ENCODE measurements around the gene LRPAP1.

DNA sequence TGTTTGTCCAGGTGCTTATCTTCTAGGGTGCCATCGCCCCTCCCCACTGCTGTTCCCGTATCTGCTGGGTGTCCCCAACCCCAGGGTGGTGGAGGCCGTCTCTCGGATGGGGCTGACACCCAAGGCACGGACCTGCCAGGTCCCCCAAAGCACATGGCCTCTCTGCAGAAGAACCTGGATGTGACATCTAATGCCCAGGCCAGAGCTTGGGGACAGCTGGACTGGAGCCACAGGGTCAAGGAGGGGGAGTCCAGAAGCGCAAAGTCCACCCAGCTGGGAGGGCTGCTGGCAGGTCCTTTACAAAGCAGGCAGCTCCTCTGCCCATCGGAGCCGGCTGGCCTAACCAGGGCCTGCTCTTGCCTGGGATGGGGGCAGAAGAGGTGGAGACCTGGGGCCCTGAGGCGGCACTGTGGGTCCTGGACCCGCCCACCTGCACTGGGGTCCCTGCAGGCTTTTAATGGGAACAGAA lies 69.9 kb downstream of the LRPAP1 start:
- TF ChIP-seq EZH2 (IDR thresholded peaks at IDR 0.05; ENCODE audit: borderline replicate concordance, low read depth, low read length, severe bottlenecking): no peak
- TF ChIP-seq GATA2 (IDR thresholded peaks at IDR 0.05; ENCODE audit: insufficient read depth, insufficient read length, low read depth, low read length): no peak
- TF ChIP-seq, protein P1, sequence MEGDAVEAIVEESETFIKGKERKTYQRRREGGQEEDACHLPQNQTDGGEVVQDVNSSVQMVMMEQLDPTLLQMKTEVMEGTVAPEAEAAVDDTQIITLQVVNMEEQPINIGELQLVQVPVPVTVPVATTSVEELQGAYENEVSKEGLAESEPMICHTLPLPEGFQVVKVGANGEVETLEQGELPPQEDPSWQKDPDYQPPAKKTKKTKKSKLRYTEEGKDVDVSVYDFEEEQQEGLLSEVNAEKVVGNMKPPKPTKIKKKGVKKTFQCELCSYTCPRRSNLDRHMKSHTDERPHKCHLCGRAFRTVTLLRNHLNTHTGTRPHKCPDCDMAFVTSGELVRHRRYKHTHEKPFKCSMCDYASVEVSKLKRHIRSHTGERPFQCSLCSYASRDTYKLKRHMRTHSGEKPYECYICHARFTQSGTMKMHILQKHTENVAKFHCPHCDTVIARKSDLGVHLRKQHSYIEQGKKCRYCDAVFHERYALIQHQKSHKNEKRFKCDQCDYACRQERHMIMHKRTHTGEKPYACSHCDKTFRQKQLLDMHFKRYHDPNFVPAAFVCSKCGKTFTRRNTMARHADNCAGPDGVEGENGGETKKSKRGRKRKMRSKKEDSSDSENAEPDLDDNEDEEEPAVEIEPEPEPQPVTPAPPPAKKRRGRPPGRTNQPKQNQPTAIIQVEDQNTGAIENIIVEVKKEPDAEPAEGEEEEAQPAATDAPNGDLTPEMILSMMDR (IDR thresholded peaks at IDR 0.05; ENCODE audit: extremely low read depth in 1 of 2, insufficient read depth in 1 of 2, low read depth in 1 of 2, low read length in 2 of 2): no peak
- TF ChIP-seq POLR2A (IDR thresholded peaks at IDR 0.05; ENCODE audit: low read depth, low read length): no peak
- TF ChIP-seq FOS (IDR thresholded peaks at IDR 0.05; ENCODE audit: borderline replicate concordance, insufficient read depth, low read length): no peak
- TF ChIP-seq MYC (IDR thresholded peaks at IDR 0.05; ENCODE audit: low read depth, low read length): no peak
- no peak for TF ChIP-seq POLR2AphosphoS5 (IDR thresholded peaks at IDR 0.05; ENCODE audit: insufficient read depth, low read depth, low read length)
- no peak for TF ChIP-seq JUN (IDR thresholded peaks at IDR 0.05; ENCODE audit: borderline replicate concordance, insufficient read depth, insufficient read length, low read depth)
- TF ChIP-seq, protein P2, sequence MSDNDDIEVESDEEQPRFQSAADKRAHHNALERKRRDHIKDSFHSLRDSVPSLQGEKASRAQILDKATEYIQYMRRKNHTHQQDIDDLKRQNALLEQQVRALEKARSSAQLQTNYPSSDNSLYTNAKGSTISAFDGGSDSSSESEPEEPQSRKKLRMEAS (IDR thresholded peaks at IDR 0.05; ENCODE audit: insufficient read depth, insufficient read length): no peak
